Activated CD4-positive, alpha-beta T cell treated with anti-CD3 and anti-CD28 coated beads, Interleukin-2, amount 50 U/mL, for 24 hours (primary cell): ENCODE results near the gene RBFOX1.

Experiments used
- DNase-seq, 2 donors: peaks; one replicate each; pipeline ENCODE4 v3.0.0-alpha.2; 2020; ENCODE audit warnings: low read depth in 1 of 2, low spot score in 1 of 2

Gene RBFOX1

GRCh38 chr16:7755347-7755882 is 422.8 kb downstream of the RBFOX1 start:
- DNase-seq: no peak
